Non-pigmented ciliary epithelial cell (primary cell): ENCODE results near the gene C20orf96.
"Not testable (repeated sequence)": the region's sequence is repeated elsewhere in the genome, so short reads cannot be mapped to it uniquely, and the experiment has no call there.

Experiments
- DNase-seq: peaks from one replicate; pipeline ENCODE4 v3.0.0-alpha.2; 2010; ENCODE audit warnings: low read depth

The C20orf96 gene, protein sequence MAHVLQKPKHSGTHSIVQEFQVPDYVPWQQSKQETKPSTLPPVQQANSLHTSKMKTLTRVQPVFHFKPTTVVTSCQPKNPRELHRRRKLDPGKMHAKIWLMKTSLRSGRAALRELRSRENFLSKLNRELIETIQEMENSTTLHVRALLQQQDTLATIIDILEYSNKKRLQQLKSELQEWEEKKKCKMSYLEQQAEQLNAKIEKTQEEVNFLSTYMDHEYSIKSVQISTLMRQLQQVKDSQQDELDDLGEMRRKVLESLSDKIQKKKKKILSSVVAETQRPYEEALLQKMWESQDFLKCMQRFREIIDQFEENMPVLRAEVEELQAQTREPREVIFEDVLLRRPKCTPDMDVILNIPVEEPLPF

GRCh38 chr20:290084-290831 lies at the start of gene C20orf96:
Gene C20orf96, minus strand, starts transcription at chr20:290750. Its CDS starts 140 bp downstream, at chr20:290610.
- no peak for DNase-seq

DNA sequence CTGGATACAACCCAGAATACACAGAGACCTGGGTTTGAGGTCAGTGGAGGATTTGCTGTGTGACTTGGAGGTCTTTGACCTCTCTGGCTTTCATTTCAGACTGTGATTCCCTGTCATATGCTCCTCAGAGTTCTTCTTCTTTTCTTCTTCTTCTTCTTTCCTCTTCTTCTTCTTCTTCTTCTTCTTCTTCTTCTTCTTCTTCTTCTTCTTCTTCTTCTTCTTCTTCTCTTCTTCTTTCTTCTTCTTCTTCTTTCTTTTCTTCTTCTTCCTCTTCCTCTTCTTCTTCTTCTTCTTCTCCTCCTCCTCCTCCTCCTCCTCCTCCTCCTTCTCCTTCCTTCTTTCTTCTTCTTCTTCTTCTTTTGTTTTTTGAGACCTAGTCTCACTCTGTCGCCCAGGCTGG lies 45.5 kb upstream of the C20orf96 start:
- not testable (repeated sequence) for DNase-seq

- DNase-seq = no peak
These were observed 44.0 kb upstream of the C20orf96 start for GRCh38 chr20:334578-334977.

- DNase-seq = no peak
These were observed 39.9 kb upstream of the C20orf96 start for GRCh38 chr20:330233-331149.

GRCh38 chr20:329851-330232 lies 39.3 kb upstream of the C20orf96 start:
- no peak for DNase-seq

DNA sequence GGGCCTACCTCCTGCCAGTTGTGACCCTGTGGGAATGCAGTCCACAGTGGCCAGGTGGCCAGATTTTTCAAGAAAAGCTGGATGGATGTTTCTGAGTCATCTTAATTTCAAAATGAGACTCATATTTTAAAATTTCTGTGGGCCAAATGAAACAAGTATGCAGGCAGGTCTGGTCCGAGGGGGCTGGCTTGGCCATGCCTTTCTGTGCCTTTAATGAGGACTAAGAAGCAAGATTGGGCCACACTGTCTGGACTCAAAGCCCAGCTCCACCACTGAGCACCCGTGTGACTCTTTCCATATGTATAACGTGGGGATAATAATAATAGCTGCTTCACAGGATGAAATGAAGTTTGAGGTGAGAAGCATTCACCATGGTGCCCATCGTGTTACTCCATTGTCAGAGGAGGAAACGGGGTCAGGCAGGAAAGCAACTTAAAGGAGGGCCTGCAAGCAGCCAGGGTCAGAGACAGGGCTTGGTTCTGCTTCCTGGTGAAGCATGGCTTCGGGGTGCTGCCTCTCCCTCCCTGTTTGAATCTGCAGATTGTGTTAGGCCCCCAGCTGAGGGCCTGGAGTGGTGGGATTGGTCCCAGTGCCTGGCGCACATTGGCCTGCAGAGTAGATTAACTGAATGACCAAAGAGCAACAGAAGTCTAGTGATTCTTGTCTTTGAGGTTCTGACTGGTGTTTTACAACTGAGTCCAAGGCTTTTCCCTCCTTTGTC lies 38.6 kb upstream of the C20orf96 start:
- no peak for DNase-seq

DNA sequence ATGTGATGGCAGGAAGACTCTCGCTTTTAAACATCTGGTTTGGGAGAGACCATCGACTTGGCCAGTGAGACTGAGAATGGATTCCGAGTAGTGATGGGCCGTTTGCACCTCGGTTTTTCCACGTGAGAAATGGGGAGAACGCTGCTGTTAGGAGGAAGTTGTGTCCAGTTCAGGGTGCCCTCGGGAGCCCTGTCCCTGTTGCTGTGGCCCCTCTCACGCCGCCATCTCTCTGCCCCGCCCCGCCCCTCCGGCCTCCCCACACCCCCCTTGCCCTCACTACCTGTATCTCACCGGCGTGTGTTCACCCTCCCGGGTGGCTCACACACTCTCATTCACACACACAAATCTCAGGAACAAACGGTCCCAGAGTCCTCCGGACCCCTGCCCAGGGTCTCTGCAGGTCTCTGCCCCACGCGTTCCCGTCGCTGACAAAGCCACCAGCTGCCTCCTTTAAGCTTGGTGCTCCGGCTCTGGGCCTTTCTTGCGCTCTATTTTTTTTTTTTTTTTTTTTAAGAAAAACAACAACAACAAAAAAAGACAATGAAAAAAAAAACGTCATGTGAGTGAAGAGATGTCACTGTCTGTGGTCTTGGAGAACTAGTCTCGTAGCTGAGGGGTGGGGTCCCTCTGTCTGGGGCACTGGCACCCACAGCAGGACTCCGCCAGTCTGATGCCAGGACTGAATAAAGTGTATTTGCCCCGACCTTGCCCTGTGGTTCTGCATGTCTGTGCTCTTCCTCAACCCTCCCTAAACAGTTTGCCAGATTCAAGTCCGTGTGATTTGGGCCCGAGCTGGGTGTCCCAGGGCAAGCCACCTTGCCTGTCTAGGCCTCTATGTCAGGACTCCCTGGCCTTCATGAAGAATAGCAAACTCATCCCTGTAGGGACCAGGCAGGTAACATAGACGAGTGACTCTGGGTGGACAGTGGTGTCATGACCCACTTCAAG lies 37.8 kb upstream of the C20orf96 start:
- no peak for DNase-seq

GRCh38 chr20:327186-328026 lies 36.9 kb upstream of the C20orf96 start:
- DNase-seq = no peak

DNA sequence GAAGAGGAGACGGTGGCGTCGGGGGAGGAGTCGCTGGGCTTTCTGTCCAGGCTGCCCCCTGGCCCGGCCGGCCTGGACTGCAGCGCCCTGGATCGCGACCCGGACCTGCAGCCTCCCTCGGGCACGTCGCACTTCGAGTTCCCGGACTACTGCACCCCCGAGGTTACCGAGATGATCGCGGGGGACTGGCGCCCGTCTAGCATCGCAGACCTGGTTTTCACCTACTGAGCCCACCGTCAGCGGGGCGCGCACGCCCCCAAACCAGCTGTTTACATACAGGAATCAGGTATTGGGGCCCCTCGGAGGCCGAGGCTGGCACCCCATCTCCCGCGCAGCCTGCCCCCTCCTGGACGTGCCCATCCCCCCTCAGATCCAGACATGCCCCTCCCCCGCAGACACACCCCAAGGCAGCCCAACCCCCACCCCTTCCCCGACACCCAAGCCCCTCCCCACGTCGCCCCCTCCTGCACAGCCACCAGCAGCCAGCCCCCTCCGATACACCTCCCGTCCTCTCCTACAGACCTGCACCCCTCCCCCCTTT lies 36.2 kb upstream of the C20orf96 start:
- no peak for DNase-seq

GRCh38 chr20:325889-326644 lies 35.5 kb upstream of the C20orf96 start:
- DNase-seq = no peak

GRCh38 chr20:325045-325888 lies 34.7 kb upstream of the C20orf96 start, which contains the start of gene SOX12:
Gene SOX12, plus strand, starts transcription at chr20:325552. Its CDS starts 373 bp downstream, at chr20:325925.
- no peak for DNase-seq

DNA sequence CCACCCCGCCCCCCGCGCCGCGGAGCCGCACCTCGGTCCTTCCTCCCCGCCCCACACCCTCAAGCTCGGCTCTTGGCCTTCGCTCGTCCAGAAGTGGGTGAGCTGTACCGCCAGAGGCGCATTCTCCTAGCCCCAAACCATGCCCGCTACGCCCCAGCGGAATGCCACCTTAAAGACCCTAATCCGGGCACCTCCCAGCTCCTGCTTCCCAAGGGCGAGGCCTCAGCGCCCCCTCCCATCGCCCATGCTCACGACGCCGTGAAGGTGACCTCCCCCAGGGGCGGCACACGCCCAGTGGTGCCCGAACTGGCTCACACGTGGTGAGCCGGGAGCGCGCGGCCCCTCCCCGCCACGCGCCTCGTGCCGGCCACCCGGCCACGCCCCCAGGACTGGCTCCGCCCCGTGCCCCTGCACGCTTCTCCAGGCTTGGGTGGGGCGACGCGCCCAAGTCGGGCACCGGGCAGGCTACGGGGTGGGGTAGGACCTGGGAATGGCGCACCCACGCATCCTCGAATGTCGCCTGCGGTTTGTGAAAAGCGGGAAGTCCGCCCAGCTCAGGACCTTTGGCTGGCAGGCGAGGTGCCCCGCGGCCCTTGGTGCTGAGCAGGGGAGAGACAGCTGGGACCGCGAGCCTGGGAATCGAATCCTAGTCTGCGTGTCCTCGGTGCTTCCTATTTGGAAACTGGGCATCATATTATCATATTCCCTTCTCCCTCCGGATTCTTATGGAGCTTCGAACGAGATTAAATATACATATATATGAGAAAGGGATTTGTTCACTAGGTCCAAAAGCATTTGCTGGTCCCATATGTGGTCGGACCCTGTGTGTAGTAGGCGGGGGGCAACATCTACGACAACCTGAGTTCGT lies 33.9 kb upstream of the C20orf96 start:
- DNase-seq = no peak

GRCh38 chr20:316316-317068 lies 25.9 kb upstream of the C20orf96 start:
- DNase-seq = no peak

DNA sequence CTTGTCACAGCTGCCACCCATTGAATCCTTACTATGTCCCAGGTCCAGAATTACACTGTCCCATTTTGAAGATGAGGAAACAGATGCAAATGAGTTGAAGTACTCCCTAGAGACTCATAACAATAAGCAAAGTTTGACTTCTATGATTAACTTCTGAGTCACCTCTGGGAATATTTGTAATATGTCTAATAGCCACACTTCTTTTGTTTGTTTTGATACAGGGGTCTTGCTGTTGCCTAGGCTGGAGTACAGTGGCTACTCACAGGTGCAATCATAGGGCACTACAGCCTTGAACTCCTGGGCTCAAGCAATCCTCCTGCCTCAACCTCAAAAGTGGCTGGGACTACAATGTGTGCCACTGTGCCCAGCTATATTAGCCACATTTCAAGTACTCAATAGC lies 23.4 kb upstream of the C20orf96 start:
- DNase-seq = no peak

- DNase-seq = no peak
These were observed 22.9 kb upstream of the C20orf96 start for GRCh38 chr20:313402-313801.

DNA sequence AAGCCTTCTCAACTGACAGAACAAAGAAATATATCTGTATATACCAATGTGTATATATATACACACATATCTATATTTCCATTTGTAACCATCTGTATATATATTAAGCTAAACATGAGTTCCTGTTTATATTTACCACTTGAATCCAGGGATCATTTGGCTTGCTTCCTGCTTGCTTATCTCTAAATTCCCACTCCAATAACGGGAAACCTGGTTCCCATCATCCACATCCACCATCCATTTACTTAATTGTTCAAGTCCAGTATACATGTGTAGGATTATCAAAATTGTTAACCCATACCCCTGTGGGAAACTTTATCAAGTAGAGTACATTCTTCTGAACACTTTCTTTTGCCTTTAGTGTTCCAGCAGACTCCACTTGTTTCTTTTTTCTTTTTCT lies 22.3 kb upstream of the C20orf96 start:
- no peak for DNase-seq
